Stimulated activated CD4-positive, alpha-beta T cell treated with anti-CD3 and anti-CD28 coated beads, Interleukin-12 subunit alpha, Interleukin-12 subunit beta, amount 100 ng/mL, for 48 hours (primary cell): ENCODE measurements around the gene NSD1.

Experiments used
- DNase-seq, 3 donors: peaks; one replicate each; pipeline ENCODE4 v3.0.0-alpha.2; 2020; ENCODE audit warnings: low read depth in 2 of 3, low spot score in 1 of 3

The NSD1 gene

DNA sequence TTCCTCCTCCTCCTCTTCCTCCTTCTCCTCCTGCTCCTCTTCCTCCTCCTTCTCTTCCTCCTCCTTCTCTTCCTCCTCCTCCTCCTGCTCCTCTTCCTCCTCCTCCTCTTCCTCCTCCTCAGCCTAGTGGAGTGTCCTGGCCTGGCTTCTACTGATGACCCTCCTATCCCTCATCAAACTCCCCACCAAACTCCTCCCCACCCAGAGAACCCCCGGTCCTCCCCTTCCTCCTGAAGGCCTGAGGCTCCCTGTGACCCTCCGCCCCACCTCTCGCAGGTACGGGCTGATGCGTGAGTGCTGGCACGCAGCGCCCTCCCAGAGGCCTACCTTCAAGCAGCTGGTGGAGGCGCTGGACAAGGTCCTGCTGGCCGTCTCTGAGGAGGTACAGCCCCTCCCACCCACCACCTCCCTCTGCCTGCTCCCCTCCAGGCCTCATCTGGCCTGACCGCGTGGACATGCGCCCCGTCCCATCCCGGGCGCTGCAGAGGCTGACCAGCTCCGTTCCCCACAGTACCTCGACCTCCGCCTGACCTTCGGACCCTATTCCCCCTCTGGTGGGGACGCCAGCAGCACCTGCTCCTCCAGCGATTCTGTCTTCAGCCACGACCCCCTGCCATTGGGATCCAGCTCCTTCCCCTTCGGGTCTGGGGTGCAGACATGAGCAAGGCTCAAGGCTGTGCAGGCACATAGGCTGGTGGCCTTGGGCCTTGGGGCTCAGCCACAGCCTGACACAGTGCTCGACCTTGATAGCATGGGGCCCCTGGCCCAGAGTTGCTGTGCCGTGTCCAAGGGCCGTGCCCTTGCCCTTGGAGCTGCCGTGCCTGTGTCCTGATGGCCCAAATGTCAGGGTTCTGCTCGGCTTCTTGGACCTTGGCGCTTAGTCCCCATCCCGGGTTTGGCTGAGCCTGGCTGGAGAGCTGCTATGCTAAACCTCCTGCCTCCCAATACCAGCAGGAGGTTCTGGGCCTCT, 36.3 kb upstream of the NSD1 start:
- no peak for DNase-seq

DNA sequence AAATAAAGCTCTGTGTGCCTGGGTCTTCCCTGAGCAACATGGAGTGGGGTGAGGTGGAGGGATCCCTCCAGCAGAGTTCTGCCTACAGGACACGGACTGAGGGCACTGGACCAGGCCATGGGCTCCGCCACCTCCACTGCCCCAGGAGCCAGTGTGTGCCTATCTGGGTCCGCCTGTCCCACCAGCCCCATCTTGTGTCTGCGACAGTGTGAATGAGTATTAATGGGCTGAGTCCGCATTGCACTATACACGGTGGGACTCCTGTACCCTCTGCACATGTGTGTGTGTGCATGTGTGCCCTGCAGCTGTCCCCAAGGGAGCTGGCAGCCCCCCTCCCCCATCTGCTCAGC, 35.5 kb upstream of the NSD1 start:
- no peak for DNase-seq

DNA sequence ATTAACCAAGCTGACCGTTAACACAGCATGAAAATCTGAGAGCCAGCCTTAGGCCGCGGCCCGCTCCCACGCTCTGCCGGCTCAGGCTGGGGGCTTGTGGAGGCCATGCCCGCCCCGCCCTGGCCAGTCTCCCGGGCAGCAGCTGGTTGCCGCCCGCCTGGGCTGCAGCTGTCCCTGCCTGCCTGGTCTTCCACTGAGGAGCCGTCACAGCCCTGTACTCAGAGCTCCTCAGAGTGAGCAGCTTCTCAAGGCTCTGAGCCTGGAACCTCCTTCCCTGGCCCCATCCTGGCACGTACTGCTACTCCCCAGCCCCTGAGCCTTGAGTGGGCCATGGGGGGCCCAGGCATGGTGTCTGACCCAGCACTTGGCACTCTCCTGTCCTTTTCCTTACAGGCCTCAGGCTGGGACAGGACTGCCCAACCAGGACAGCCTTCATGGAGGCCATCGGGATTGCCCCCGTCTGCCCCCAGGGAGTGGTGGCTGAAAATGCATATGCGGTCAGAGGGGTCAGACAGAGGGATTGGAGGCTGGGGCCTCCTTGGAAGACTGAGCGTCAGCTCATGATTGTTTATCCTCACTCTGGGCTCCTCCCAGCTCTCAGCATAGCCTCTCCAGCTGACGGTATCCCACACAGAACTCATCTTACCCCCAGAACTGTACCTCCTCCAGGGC, 35.0 kb upstream of the NSD1 start:
- no peak for DNase-seq

DNA sequence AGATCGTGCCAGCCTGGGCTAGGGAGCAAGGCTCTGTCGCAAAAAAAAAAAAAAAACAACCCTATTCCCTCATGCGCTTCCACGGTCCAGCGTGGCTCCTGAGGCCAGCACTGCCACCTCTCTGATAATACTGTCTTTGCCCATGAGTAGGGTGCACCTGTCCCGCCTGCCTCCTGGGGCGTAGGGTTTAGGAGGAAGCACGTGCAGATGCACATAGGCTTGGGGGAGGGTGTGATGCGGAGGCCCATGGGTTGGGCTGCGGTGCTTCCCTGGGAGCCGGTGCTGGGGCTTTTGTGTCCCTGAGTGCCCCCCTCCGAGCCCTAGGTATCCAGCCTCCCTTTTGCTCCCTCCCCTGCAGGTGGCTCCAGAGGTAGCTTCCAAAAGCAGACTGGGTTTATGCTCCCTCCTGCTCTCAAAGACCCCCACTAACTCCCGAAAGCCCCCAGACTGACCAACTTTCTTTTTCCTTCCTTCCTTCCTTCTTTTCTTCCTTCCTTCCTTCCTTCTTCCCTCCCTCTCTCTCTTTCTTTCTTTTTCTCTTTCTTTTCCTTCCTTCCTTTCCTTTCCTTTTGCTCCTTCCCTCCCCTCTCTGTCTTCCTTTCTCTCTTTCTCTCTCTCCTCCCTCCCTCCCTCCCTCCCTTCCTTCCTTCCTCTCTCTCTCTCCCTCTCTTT, 34.0 kb upstream of the NSD1 start:
- DNase-seq = no peak

DNA sequence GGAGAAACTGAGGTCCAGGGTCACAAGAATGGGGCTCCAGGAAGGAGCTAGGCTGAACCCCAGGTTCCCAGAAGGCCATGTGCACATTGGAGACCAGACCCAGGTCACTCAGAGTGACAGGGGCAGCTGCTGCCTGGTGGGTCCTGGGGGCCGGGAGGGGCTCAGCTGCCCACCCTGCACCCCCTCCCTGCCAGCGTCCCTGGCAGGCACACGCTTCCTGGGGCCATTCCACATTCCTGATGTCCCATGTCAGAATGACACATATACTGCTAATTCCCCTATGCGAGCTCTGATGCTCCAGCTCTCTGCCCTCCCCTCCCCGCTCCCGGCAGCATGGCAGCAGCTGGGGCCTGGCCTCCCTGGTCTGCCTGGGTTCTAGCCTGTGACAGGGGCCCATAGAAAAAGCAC, 32.9 kb upstream of the NSD1 start:
- DNase-seq = no peak

DNA sequence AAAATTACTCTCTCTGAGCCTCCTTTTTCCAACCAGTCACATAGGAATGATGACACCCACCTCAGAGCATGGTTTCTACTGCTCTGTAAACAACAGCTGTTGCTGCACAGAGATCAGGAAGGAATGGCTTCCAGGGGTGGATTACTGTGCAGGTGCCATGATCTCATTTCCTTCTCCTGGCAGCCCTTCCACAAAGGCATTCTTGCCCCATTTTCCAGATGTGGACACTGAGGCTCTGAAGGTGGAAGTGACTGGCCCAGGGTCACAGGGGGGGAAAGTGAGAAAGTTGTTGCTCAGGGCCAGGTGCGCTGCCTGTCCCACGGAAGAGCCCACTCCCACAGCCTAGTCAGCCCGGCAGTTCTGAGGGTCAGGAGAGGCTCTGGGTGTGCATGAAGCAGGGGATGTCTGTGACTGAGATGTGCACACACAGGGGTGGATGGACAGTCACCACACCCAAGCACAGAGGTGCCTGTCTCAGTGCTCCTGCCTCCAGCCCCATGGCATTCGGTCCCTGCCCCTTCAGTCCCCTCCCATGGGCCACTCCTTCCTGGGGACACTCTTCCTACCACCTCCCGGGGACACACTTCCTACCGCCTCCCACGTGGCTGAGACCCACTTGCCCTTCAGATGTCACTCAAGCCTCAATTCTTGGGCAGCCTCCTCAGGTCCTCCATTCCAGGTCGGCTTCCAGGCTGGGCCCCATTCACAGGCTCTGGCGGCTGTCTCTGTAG, 29.9 kb upstream of the NSD1 start:
- DNase-seq = no peak

DNA sequence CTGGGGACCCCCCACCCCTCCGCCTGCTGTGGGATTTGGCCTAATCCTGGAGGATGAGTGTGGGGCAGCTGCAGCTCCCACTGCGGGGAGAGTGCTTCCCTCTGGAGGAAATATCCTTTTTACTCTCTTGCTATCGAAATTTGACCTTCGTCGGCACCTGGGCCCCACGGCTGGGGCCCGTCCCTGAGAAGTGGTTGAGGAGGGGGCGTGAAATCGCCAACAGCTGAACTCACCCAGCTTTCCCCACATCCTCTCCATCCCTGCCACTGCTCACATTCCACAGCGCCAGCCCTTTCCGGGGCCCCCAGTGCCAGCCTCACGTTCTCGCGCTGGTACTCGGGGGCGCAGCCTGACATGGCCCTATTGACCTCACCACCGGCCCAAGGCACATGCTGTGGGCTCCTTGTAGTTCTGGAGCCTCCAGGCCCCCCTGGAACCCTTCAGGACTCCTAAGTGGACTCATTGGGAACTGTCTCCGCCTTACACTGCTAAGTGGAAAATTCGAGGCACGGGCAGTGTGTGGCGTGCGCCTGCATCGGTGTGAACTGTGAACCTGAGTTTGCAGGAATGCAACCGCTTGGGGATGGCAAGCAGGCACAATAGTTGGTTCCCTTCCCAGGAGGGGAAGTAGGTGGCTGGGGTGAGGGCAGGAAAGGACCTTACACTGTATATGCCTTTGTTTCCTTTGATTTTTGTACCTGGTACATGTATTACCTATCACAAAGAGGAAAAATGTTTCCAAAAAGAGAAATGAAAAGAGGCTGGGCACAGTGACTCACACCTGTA, 27.7 kb upstream of the NSD1 start:
- DNase-seq = no peak

DNA sequence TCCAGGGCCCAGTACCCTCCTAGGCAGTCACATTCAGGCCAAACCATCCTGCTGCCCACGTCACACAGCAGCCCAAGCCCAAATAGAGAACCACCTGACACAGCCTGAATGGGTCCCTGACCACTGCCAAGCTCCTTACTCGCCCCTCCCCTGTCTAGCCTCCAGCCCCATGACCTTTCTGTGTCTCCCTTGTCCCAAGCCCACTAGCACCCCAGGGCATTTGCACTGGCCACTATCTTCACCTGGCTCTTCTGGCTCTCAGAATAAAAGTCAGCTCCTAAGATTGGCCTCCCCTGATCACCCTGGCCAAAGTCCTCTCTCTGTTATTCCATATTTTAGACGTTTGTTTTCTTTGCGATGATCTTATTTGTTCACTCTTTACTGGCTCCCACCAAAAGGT, 26.4 kb upstream of the NSD1 start:
- DNase-seq = no peak

DNA sequence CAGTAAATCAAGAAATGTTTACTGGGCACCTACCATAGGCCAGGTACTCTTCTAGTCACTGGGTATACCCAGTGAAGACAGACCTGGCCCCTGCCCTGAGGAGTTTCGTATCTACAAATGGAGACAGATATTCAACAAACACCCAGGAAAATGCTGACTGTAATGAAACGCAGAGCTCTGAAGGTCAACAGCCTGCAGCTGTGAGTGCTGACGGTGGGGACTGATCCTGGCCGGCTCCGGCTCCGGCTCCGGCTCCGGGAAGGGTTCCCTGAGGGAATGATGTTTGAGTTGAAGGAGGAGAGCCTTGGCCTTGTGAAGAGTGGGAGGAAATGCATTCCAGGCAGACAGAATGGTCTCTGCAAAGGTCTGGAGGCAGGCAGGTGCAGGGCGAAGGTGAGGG, 23.8 kb upstream of the NSD1 start:
- DNase-seq = no peak

DNA sequence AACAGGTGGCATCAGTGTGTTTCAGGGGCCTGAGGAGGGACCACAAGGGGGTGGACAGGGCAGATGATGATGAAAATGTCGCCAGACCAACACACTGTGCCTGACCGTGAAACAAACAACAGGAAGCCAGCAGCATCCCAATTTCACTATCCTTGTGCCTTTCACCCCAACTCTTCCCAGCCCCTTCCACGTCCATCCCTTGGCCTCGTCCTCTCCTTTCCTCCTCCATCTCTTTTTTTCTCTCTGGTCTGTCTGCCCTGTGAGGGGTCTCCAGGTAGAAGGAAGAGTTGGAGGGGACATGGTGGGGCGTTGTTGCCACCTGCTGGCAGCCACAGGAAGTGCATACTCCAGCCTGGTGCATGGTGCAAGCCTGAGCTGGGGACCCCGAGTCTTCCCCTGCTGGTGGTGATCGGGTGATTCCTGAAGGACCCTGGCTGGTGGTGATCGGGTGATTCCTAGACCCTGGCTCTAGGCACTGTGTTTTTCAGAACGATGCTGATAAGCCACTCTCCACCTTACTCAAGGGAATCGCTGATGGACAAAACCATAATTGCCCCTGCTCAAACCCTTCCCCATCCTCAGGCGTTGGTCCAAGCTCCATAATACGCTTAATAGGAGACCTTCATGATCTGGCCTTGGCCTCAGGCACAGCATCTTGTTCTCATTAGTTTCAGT, 21.7 kb upstream of the NSD1 start:
- DNase-seq = peak in 2 of 3 donors; percentile 43 to 60

DNA sequence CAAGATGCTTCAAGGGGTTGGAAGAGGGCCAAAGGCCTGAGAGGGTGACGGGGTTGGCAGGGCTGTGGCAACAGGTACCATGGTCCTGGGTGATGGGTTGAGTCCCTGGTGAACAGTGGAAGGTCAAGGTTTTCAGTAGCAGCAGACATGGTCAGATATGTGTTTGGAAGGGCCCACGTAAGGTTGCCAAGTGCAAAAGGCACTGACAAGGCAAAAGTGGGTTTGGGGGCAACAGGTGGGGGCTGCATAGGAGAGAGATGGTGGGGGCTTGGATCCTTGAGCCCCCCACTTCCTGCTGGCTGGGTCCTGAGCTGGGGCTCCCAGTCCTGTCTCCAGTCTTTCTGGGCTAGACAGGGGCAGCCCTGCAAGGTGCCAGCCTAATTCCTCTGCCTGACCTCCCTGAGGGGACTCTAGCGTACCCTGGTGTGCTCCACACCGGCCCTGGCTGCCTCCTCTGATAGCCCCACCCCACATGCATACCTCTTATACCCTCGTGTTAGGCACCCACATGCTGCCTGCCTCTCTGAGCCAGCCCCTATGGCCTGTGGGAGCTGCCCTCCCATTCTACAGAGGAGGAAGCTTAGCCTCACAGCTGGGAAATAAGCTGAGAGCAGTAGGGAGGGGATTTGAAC, 20.9 kb upstream of the NSD1 start:
- DNase-seq = no peak

DNA sequence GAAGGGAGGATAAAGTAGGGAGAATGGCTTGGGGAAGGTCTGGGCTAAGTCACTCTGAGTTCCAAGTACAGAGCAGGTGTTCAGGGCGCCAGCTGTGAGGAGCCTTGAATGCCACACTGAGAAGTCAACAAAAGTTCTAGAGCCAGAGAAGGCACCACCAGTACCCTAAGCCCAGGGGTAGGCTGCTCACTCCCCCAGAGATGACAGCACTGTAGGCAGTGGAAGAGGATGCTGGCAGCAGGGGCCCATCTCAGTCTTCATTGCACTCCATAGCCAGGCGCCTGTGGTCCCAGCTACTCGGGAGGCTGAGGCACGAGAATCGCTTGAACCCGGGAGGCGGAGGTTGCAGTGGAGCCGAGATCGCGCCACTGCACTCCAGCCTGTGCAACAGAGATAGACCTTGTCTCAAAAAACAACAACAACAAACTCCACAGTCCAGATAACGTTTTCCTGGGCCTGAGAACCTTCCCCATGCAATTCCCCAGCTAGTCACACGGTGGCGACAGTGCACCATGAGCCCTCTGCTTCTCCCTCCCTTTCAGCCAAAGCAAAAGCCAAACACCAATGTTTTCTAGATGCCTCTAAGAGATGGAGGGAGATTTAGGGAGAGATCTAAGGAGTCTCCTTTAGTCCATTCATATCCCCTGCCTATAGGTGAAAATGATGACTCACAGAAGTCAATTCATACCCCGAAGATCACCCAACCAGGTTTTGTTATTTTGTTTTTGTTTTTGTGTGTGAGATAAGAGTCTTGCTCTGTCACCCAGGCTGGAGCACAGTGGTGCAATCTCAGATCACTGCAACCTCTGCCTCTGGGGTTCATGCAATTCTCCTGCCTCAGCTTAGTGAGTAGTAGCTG, 19.8 kb upstream of the NSD1 start:
- peak; percentile 65 to 83 (median 67) for DNase-seq

DNA sequence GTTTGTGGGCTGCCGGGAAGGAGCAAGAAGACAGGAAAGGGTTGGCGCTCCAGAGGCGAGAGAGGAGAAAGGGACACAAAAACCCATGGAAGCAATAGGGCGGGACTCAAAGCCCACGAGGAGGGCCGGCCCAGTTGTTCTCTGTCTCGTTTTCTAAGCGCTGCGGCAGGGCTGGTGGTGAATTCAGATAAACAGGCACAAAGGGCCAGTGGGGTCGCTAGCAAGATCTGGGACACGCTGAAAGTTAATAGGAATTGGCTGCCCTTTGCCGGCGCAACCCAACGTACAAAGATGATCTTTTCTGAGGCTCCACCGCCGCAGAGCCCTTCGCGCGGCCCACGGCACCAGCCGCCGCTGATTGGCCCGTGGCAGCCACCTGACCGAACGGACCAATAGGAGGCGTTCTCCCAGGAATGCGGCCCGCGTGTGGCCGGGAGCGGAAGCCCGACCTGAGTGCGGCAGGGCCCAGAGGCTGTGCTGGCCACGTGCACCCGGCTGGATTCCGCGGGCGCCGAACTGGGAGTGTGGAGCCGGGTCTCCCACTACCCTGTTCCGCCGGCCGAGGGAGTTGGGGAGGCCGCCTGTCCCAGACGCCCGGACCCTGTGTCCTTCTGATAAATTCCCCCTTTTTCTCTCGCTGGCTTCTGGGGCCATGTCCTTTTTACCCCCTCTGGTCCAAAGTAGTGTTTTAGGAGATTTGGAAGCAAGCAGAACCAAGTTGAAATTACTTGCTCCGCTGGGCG, 16.8 kb upstream of the NSD1 start:
- DNase-seq = peak; percentile 80 to 84 (median 81)

DNA sequence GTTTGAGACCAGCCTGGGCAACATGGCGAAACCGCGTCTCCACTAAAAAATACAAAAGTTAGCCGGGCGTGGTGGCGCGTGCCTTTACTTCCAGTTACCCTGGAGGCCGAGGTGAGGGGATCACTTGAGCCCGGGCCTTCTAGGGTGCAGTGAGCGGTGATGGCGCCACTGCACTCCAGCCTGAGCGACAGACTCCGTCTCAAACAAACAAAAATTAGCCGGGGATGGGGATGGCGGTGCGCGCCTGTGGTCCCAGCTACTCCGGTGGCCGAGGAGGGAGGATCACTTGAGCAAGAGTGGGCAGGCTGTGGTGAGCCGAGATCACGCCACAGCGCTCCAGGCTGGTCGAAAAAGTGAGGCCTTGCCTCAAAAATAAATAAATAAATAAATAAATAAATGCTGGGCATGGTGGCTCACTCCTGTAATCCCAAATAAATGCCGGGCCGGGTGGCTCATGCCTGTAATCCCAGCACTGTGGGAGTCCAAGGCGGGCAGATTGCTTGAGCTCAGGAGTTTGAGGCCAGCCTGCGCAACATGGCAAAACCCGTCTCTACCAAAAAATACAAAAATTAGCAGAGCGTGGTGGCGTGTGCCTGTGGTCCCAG, 16.0 kb upstream of the NSD1 start:
- DNase-seq = no peak

DNA sequence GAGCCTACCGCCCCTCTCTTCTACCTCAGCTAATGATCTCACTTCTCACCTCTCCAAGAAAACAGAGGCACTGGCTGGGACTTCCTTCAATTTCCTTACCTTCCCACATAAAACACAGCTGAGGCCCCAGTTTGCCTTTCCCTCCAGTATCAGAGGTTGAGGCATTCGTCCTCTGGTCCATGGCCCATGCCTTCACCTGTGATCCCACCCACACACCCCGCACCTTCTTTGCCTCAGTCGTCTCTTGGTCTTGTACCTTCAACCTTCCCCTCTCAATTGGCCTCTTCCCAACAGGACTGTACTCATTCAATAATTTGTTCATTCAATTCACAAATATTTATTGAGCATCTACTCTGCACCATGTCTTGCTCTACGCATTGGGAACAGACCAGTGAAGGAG, 11.0 kb upstream of the NSD1 start:
- no peak for DNase-seq

DNA sequence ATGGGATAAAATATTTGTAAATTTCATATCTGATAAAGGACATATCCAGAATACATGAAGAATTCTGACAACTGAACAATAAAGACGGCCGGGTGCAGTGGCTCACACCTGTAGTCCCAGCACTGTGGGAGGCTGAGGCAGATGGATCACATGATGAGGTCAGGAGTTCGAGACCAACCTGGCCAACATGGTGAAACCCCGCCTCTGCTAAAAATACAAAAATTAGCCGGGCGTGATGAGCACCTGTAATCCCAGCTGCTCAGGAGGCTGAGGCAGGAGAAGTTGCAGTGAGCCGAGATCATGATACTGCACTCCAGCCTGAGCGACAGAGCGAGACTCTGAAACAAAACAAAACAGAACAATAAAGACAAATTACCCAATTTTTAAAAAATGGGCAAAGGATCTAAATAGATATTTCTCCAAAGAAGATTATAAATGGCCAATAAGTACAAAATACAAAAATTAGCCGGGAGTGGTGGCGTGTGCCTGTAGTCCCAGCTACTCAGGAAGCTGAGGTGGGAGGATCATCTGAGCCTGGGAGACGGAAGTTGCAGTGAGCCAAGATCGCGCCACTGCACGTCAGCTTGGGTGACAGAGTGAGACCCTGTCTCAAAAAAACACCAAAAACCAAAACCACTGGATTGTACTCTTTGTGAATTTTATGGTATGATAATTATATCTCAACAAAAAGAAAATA, 9.6 kb upstream of the NSD1 start:
- DNase-seq = no peak

DNA sequence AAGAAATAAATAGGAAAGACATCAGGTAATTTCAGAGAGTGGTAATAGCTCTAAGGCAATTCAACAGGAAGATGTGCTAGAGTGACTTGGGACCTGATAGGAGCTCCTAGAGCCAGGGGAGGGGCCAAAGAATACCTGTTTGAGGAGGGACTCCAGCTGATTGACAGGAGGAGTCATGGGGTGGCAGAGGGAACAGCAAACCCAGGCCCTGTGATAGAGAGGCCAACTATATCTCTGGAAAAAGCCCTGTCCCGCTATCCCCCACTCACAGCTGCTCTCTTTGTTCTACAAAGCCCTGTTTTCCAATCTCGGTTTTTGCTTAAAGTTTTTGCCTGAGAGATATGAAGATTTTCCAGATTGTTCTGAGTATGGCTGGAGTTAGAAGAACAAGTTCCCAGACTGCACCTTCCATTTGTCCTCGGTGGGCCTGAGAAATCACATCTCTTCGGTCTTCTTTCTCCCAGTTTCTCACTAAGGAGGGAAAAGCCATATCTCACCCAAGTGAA, 9.0 kb upstream of the NSD1 start:
- no peak for DNase-seq
